OCI-LY7 (cell line): ENCODE results near the gene DDC. TPM values are rescaled to one million over a fixed set of nuclear protein-coding genes. Genes with fewer than 3 reads are reported as not detected.

Experiments
- BruUV-seq: library from RNA; stranded (reverse); fragments of 400-500 nt; replicated peaks from 2 replicates; lab custom pipeline; 2021; lab: Mats Ljungman, UMichigan
- CTCF ChIA-PET: fragments of 300-600 bp; sonication (Branson Sonifier 250); formaldehyde crosslinking; loops from one replicate; lab custom pipeline; 2022; ENCODE audit warnings: antibody characterized with exemption; ENCODE audit not compliant: unreplicated experiment; lab: Charles Lee
- POLR2A ChIA-PET: fragments of 300-600 bp; sonication (Branson Sonifier 250); formaldehyde crosslinking; loops from one replicate; lab custom pipeline; 2022; ENCODE audit warnings: antibody characterized with exemption; lab: Charles Lee
- DNase-seq: peaks from one replicate; pipeline ENCODE4 v3.0.0-alpha.2; 2015; ENCODE audit warnings: low spot score
- H2AFZ ChIP-seq: fragments of 200-600 bp; sonication (generic), shearing (Covaris generic); 2 replicates; pipeline ENCODE4 v1.6.1; 2014; ENCODE audit warnings: mild to moderate bottlenecking, antibody characterized with exemption, low read length, moderate library complexity
- H3K27ac ChIP-seq: fragments of 200-600 bp; sonication (generic); 2 replicates; pipeline ENCODE4 v1.5.1; 2014; ENCODE audit warnings: mixed run types, low read depth, mild to moderate bottlenecking, moderate library complexity, low read length, inconsistent platforms; ENCODE audit not compliant: poor library complexity, severe bottlenecking
- H3K36me3 ChIP-seq: fragments of 200-600 bp; sonication (generic); 2 replicates; pipeline ENCODE4 v1.6.1; 2014; ENCODE audit warnings: mild to moderate bottlenecking, antibody characterized with exemption, low read length, moderate library complexity, mixed read lengths; ENCODE audit not compliant: insufficient read depth
- H3K4me1 ChIP-seq: fragments of 200-600 bp; sonication (generic); 2 replicates; pipeline ENCODE4 v1.5.1; 2014; ENCODE audit warnings: mild to moderate bottlenecking, low read length; ENCODE audit not compliant: insufficient read depth, poor library complexity, severe bottlenecking
- H3K4me2 ChIP-seq: fragments of 200-600 bp; sonication (generic); 2 replicates; pipeline ENCODE4 v1.6.1; 2014; ENCODE audit warnings: mild to moderate bottlenecking, low read length
- H3K4me3 ChIP-seq: fragments of 200-600 bp; sonication (generic); 2 replicates; pipeline ENCODE4 v1.5.1; 2014; ENCODE audit warnings: mild to moderate bottlenecking, low read depth, low read length; ENCODE audit not compliant: poor library complexity, severe bottlenecking
- H3K79me2 ChIP-seq: fragments of 200-600 bp; sonication (generic); 2 replicates; pipeline ENCODE4 v1.6.1; 2016; ENCODE audit warnings: low read depth, mild to moderate bottlenecking, low read length, moderate library complexity, mixed read lengths; ENCODE audit not compliant: insufficient read depth
- H3K9me2 ChIP-seq: fragments of 200-600 bp; sonication (generic); 2 replicates; pipeline ENCODE4 v1.6.1; 2016; ENCODE audit warnings: mild to moderate bottlenecking, low read length, mixed read lengths; ENCODE audit not compliant: insufficient read depth
- H3K9me3 ChIP-seq: fragments of 200-600 bp; sonication (generic); 2 replicates; pipeline ENCODE4 v1.6.1; 2014; ENCODE audit warnings: mild to moderate bottlenecking, mixed run types, low read length, mixed read lengths
- H4K20me1 ChIP-seq: fragments of 200-600 bp; sonication (generic); 2 replicates; pipeline ENCODE4 v1.6.1; 2014; ENCODE audit warnings: mild to moderate bottlenecking, antibody characterized with exemption, low read length, moderate library complexity, mixed read lengths; ENCODE audit not compliant: insufficient read depth
- CTCF ChIP-seq: fragments of 200-600 bp; sonication (generic); conservative IDR thresholded peaks from 2 replicates; pipeline ENCODE4 v1.5.1; 2014; ENCODE audit warnings: mild to moderate bottlenecking, antibody characterized with exemption, low read length, moderate library complexity, mixed read lengths
- EZH2phosphoT487 ChIP-seq: fragments of 200-600 bp; sonication (generic); IDR thresholded peaks from 2 replicates; pipeline ENCODE4 v1.6.1; 2018; ENCODE audit warnings: low read depth, borderline replicate concordance, mild to moderate bottlenecking, mixed run types, antibody characterized with exemption, low read length, moderate library complexity, mixed read lengths
- intact Hi-C: fragments of 100-400 bp; cut with micrococcal nuclease; formaldehyde crosslinking; loops from one replicate; pipeline ENCODE4 v1.10.0; 2022; ENCODE audit not compliant: unreplicated experiment
- total RNA-seq, 2 experiments: library from RNA; depleted of rRNA in 1 of 2; stranded (reverse); fragments of >200 nt in 1 of 2; shearing (Covaris generic) in 1 of 2; gene quantifications; 2 replicates each; pipeline ENCODE4 v1.2.3, GENCODE V29; 2014 to 2022

DDC gene
- total RNA-seq, 2 experiments from 2014 or later, result not detected

- DNase-seq, result no peak
- no peak overlapping the region for H2AFZ ChIP-seq
- H3K4me1 ChIP-seq, result no peaks in the 10 kb centered on the region
- no TSS peak for BruUV-seq
- no peak overlapping the region for H3K4me3 ChIP-seq
- H3K9me2 ChIP-seq, result no peaks in the 10 kb centered on the region
- no peak for TF ChIP-seq CTCF
- TF ChIP-seq EZH2phosphoT487, result no peak
- H3K4me2 ChIP-seq, result no peak overlapping the region
- H3K27ac ChIP-seq, result no peak overlapping the region
- no peaks in the 10 kb centered on the region for H3K9me3 ChIP-seq
- H3K36me3 ChIP-seq, result no peaks in the 10 kb centered on the region
- H3K79me2 ChIP-seq, result no peaks in the 10 kb centered on the region
- ChIA-PET CTCF (no interaction called here), POLR2A (no interaction called here)
- H4K20me1 ChIP-seq, result no peaks in the 10 kb centered on the region
- intact Hi-C loops, result no loop called here
Measured at GRCh38 chr7:50456371-50457123, 108.7 kb downstream of the DDC start.

- no peaks in the 10 kb centered on the region for H3K9me2 ChIP-seq
- no peak overlapping the region for H3K27ac ChIP-seq
- H3K9me3 ChIP-seq, result no peaks in the 10 kb centered on the region
- intact Hi-C loops, result no loop called here
- H2AFZ ChIP-seq, result no peak overlapping the region
- BruUV-seq, result no TSS peak
- no peak for DNase-seq
- ChIA-PET POLR2A (no interaction called here), CTCF (no interaction called here)
- peaks cover 4% of the 10 kb centered on the region for H3K4me1 ChIP-seq
- no peak overlapping the region for H3K4me3 ChIP-seq
- no peaks in the 10 kb centered on the region for H3K79me2 ChIP-seq
- H4K20me1 ChIP-seq, result no peaks in the 10 kb centered on the region
- TF ChIP-seq CTCF (no peak), EZH2phosphoT487 (no peak)
- no peaks in the 10 kb centered on the region for H3K36me3 ChIP-seq
- H3K4me2 ChIP-seq, result no peak overlapping the region
Measured at GRCh38 chr7:50455658-50456057, 109.5 kb downstream of the DDC start.

- no peak overlapping the region for H2AFZ ChIP-seq
- POLR2A ChIA-PET, result interaction anchor here (2.1 kb wide), 1 partner anchor 12 kb away, joined by 7 read pairs; no protein-coding TSS in a partner anchor
- H3K9me2 ChIP-seq, result no peaks in the 10 kb centered on the region
- H3K9me3 ChIP-seq, result no peaks in the 10 kb centered on the region
- peaks cover 1% of the 10 kb centered on the region; the same call in 1 of the 2 replicates for H3K79me2 ChIP-seq
- H4K20me1 ChIP-seq, result no peaks in the 10 kb centered on the region
- TF ChIP-seq EZH2phosphoT487 (no peak), CTCF (no peak)
- H3K4me3 ChIP-seq, result no peak overlapping the region
- no peaks in the 10 kb centered on the region for H3K36me3 ChIP-seq
- CTCF ChIA-PET, result no interaction called here
- H3K27ac ChIP-seq, result no peak overlapping the region
- no TSS peak for BruUV-seq
- peaks cover 8% of the 10 kb centered on the region for H3K4me1 ChIP-seq
- DNase-seq, result no peak
- H3K4me2 ChIP-seq, result no peak overlapping the region
- intact Hi-C loops, result no loop called here
Measured at GRCh38 chr7:50454968-50455367, 110.2 kb downstream of the DDC start.
